OCI-LY1 (cell line): ENCODE data around the gene LENG1.
"Not testable (repeated sequence)": the region's sequence is repeated elsewhere in the genome, so short reads cannot be mapped to it uniquely, and the experiment has no call there.

Experiments
- H2AFZ ChIP-seq: fragments of 200-600 bp; sonication (generic), shearing (Covaris generic); 2 replicates; pipeline ENCODE4 v1.6.0; 2014; ENCODE audit warnings: antibody characterized with exemption, mild to moderate bottlenecking, low read length
- H3F3A ChIP-seq: fragments of 200-600 bp; sonication (generic), shearing (Covaris generic); 2 replicates; pipeline ENCODE4 v1.6.0; 2014; ENCODE audit warnings: mild to moderate bottlenecking, antibody characterized with exemption, low read length, moderate library complexity; ENCODE audit not compliant: insufficient read depth
- H3K27ac ChIP-seq: fragments of 200-600 bp; sonication (generic); 2 replicates; pipeline ENCODE4 v1.5.1; 2014; ENCODE audit warnings: low read length, mixed run types, mild to moderate bottlenecking, low read depth; ENCODE audit not compliant: poor library complexity, severe bottlenecking
- H3K27me3 ChIP-seq: fragments of 200-600 bp; sonication (generic); 2 replicates; pipeline ENCODE4 v1.6.0; 2014; ENCODE audit warnings: antibody characterized with exemption, mild to moderate bottlenecking, low read length, moderate library complexity; ENCODE audit not compliant: insufficient read depth
- H3K36me3 ChIP-seq: fragments of 200-600 bp; sonication (generic); 2 replicates; pipeline ENCODE4 v1.6.1; 2014; ENCODE audit warnings: mild to moderate bottlenecking, antibody characterized with exemption, low read length, moderate library complexity, mixed read lengths; ENCODE audit not compliant: insufficient read depth
- H3K4me1 ChIP-seq: fragments of 200-600 bp; sonication (generic); 2 replicates; pipeline ENCODE4 v1.5.1; 2014; ENCODE audit warnings: mild to moderate bottlenecking, low read length, moderate library complexity; ENCODE audit not compliant: insufficient read depth, severe bottlenecking
- H3K4me2 ChIP-seq: fragments of 200-600 bp; sonication (generic), shearing (Covaris generic); 2 replicates; pipeline ENCODE4 v1.6.1; 2014; ENCODE audit warnings: low read length
- H3K4me3 ChIP-seq: fragments of 200-600 bp; sonication (generic); 2 replicates; pipeline ENCODE4 v1.5.1; 2014; ENCODE audit warnings: low read length, low read depth, mild to moderate bottlenecking, mixed read lengths; ENCODE audit not compliant: poor library complexity, severe bottlenecking
- H3K79me2 ChIP-seq: fragments of 200-600 bp; shearing (Covaris generic); 2 replicates; pipeline ENCODE4 v1.6.1; 2016; ENCODE audit warnings: mixed run types, low read length, mixed read lengths; ENCODE audit not compliant: insufficient read depth
- H3K9ac ChIP-seq: fragments of 200-600 bp; sonication (generic), shearing (Covaris generic); 2 replicates; pipeline ENCODE4 v1.6.1; 2014; ENCODE audit warnings: mild to moderate bottlenecking, low read length, mixed read lengths
- H3K9me2 ChIP-seq: fragments of 200-600 bp; sonication (generic), shearing (Covaris generic); 2 replicates; pipeline ENCODE4 v1.6.1; 2014; ENCODE audit warnings: low read depth, mild to moderate bottlenecking, low read length, mixed read lengths
- H3K9me3 ChIP-seq: fragments of 200-600 bp; shearing (Covaris generic); 2 replicates; pipeline ENCODE4 v1.6.1; 2014; ENCODE audit warnings: low read length, mixed read lengths
- H4K20me1 ChIP-seq: fragments of 200-600 bp; sonication (generic), shearing (Covaris generic); 2 replicates; pipeline ENCODE4 v1.6.0; 2016; ENCODE audit warnings: mild to moderate bottlenecking, low read length; ENCODE audit not compliant: insufficient read depth
- CTCF ChIP-seq: fragments of 200-600 bp; sonication (generic), shearing (Covaris generic); IDR thresholded peaks from 2 replicates; pipeline ENCODE4 v1.5.1; 2017; ENCODE audit warnings: mild to moderate bottlenecking, antibody characterized with exemption, low read length, moderate library complexity, mixed read lengths
- EZH2 ChIP-seq: fragments of 200-600 bp; sonication (generic), shearing (Covaris generic); IDR thresholded peaks from 2 replicates; pipeline ENCODE4 v1.8.0; 2017; ENCODE audit warnings: borderline replicate concordance, mixed run types, mild to moderate bottlenecking, antibody characterized with exemption, low read length, moderate library complexity, mixed read lengths

Gene LENG1

GRCh38 chr19:54172471-54173358 lies 13.2 kb upstream of the LENG1 start, which contains the start of gene TMC4:
TMC4 (minus strand) TSS chr19:54173160; CDS start chr19:54173117, 43 bp downstream.
- H3K4me1 ChIP-seq, result no peaks in the 10 kb centered on the region
- H3K9me3 ChIP-seq, result no peaks in the 10 kb centered on the region
- H3K27me3 ChIP-seq, result no peaks in the 10 kb centered on the region; the same call in 1 of the 2 replicates
- H3K79me2 ChIP-seq, result no peaks in the 10 kb centered on the region
- H3K36me3 ChIP-seq, result peaks cover 4% of the 10 kb centered on the region; the same call in 1 of the 2 replicates
- H3K4me3 ChIP-seq, result no peak within 1 kb of the TSS
- H2AFZ ChIP-seq, result no peak within 1 kb of the TSS
- no peak within 1 kb of the TSS for H3K4me2 ChIP-seq
- H3K9ac ChIP-seq, result no peak within 1 kb of the TSS
- H4K20me1 ChIP-seq, result no peaks in the 10 kb centered on the region
- peak; percentile 17; the same call in 1 of the 2 replicates for TF ChIP-seq CTCF
- no peak for TF ChIP-seq EZH2
- H3K27ac ChIP-seq, result no peak within 1 kb of the TSS
- no peaks in the 10 kb centered on the region for H3K9me2 ChIP-seq
- H3F3A ChIP-seq, result no peaks in the 10 kb centered on the region

DNA sequence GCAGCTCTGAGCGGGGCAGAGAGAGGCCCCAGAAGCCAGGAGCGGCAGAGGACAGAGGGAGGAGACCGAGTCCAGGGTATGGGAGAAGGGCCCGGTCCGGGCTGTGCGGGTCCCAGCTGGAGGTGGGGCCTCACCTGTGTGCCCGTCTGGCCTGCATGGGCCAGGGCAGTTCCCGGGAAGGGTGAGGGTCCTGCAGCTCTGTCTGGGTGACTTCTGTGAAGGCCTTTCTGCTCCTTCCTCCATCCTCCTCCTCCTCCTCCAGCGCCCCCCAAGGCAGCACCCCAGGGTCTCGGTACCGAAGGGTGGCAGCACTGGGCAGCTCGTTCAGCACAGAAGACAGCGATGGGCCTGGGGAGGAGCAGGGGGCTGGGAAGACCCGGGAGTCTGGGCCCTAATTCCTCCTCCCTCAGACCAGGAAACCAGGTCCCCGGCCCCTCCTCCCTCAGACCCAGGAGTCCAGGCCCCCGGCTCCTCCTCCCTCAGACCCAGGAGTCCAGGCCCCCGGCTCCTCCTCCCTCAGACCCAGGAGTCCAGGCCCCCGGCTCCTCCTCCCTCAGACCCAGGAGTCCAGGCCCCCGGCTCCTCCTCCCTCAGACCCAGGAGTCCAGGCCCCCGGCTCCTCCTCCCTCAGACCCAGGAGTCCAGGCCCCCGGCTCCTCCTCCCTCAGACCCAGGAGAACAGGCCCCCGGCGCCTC lies 12.4 kb upstream of the LENG1 start:
- not testable (repeated sequence) for H3K27me3 ChIP-seq, H3K79me2 ChIP-seq, H3K4me3 ChIP-seq, H3K27ac ChIP-seq, H3K4me1 ChIP-seq, H3K4me2 ChIP-seq, H3K9me3 ChIP-seq, H3F3A ChIP-seq, H2AFZ ChIP-seq, H3K9ac ChIP-seq, H4K20me1 ChIP-seq, H3K9me2 ChIP-seq, H3K36me3 ChIP-seq

GRCh38 chr19:54169149-54169740 lies 9.7 kb upstream of the LENG1 start:
- no peaks in the 10 kb centered on the region; the same call in 1 of the 2 replicates for H3K36me3 ChIP-seq
- H3K79me2 ChIP-seq, result no peaks in the 10 kb centered on the region
- no peaks in the 10 kb centered on the region for H3K9me2 ChIP-seq
- H3K4me2 ChIP-seq, result no peak overlapping the region
- H3K4me1 ChIP-seq, result peaks cover 3% of the 10 kb centered on the region
- TF ChIP-seq CTCF (no peak), EZH2 (no peak)
- no peaks in the 10 kb centered on the region; the same call in 1 of the 2 replicates for H3K27me3 ChIP-seq
- no peak overlapping the region for H3K4me3 ChIP-seq
- no peaks in the 10 kb centered on the region for H3F3A ChIP-seq
- no peak overlapping the region for H3K9ac ChIP-seq
- no peaks in the 10 kb centered on the region for H3K9me3 ChIP-seq
- H3K27ac ChIP-seq, result no peak overlapping the region
- H4K20me1 ChIP-seq, result no peaks in the 10 kb centered on the region
- H2AFZ ChIP-seq, result no peak overlapping the region
